Peyer's patch (tissue), 4 donors: ENCODE measurements around the gene NDUFB7.

Source experiments
- CTCF ChIP-seq, 6 experiments: fragments of 450-650 bp in 4 of 6; fragments of 200-600 bp in 2 of 6; sonication (generic) in 1 of 6; IDR thresholded peaks; one replicate each; pipeline ENCODE4 v1.5.1; 2017 to 2019; ENCODE audit warnings: antibody characterized with exemption in 6 of 6, mild to moderate bottlenecking in 3 of 6, moderate library complexity in 1 of 6
- POLR2A ChIP-seq, 2 donors: fragments of 450-650 bp; IDR thresholded peaks; one replicate each; pipeline ENCODE4 v1.5.1; 2017; ENCODE audit warnings: antibody characterized with exemption in 2 of 2, mild to moderate bottlenecking in 2 of 2, moderate library complexity in 2 of 2

GRCh38 chr19:14558370-14559066, 13.3 kb downstream of the NDUFB7 start:
- TF ChIP-seq CTCF (IDR thresholded peaks at IDR 0.05), result no peak
- TF ChIP-seq POLR2A (IDR thresholded peaks at IDR 0.05), result no peak
